Osteoblast (primary cell): ENCODE data around the gene CFAP92. TPM values are rescaled to one million over a fixed set of nuclear protein-coding genes. Genes with fewer than 3 reads are reported as not detected.
A peak's percentile ranks its signal among the peaks of the same experiment; 100 is the strongest.

ENCODE experiments used
- DNase-seq: peaks from one replicate; pipeline ENCODE4 v3.0.0; 2011; ENCODE audit warnings: low spot score, mixed read lengths; ENCODE audit not compliant: insufficient read length; ENCODE audit errors: missing footprints
- H2AFZ ChIP-seq: 2 replicates; pipeline ENCODE4 v1.6.0; 2011; ENCODE audit warnings: mild to moderate bottlenecking, low read length
- H3K27ac ChIP-seq: 2 replicates; pipeline ENCODE4 v1.5.1; 2011; ENCODE audit warnings: mild to moderate bottlenecking, low read depth, low read length, moderate library complexity
- H3K27me3 ChIP-seq: 2 replicates; pipeline ENCODE4 v1.6.0; 2012; ENCODE audit warnings: mild to moderate bottlenecking, control low read depth, inconsistent platforms, low read length, moderate library complexity; ENCODE audit not compliant: insufficient read depth
- H3K36me3 ChIP-seq: 2 replicates; pipeline ENCODE4 v1.5.1; 2011; ENCODE audit warnings: mild to moderate bottlenecking, low read length, control low read depth, moderate library complexity; ENCODE audit not compliant: insufficient read depth
- H3K4me1 ChIP-seq: 2 replicates; pipeline ENCODE4 v1.5.1; 2011; ENCODE audit warnings: mild to moderate bottlenecking, low read length, control low read depth, moderate library complexity; ENCODE audit not compliant: insufficient read depth
- H3K4me2 ChIP-seq: 2 replicates; pipeline ENCODE4 v1.6.0; 2011; ENCODE audit warnings: mild to moderate bottlenecking, low read length; ENCODE audit not compliant: insufficient read depth
- H3K4me3 ChIP-seq: fragments of 200-600 bp; sonication (generic); 3 replicates; pipeline ENCODE4 v1.5.1; 2012; ENCODE audit warnings: mild to moderate bottlenecking, low read length, inconsistent platforms; ENCODE audit not compliant: insufficient read depth
- H3K79me2 ChIP-seq: 2 replicates; pipeline ENCODE4 v1.6.0; 2012; ENCODE audit warnings: mild to moderate bottlenecking, low read length, control low read depth, inconsistent platforms; ENCODE audit not compliant: insufficient read depth
- H3K9me3 ChIP-seq: 2 replicates; pipeline ENCODE4 v1.5.1; 2011; ENCODE audit warnings: low read depth, low read length, control low read depth
- H4K20me1 ChIP-seq: 2 replicates; pipeline ENCODE4 v1.6.0; 2012; ENCODE audit warnings: mild to moderate bottlenecking, low read length, control low read depth; ENCODE audit not compliant: insufficient read depth
- CTCF ChIP-seq: IDR thresholded peaks from 2 replicates; pipeline ENCODE4 v1.5.1; 2011; ENCODE audit warnings: mild to moderate bottlenecking, low read depth, low read length, moderate library complexity; ENCODE audit errors: extremely low read depth
- total RNA-seq: library from RNA; depleted of rRNA; stranded (reverse); fragments of >200 nt; gene quantifications from 2 replicates; pipeline ENCODE4 v1.2.3, GENCODE V29; 2012

CFAP92 gene
- total RNA-seq, 1 donor, result not detected

- Histone ChIP-seq H3K9me3 (no peaks in the 10 kb centered on the region), H3K4me3 (no peak overlapping the region), H3K79me2 (no peaks in the 10 kb centered on the region), H3K4me2 (no peak overlapping the region), H4K20me1 (no peaks in the 10 kb centered on the region), H2AFZ (no peak overlapping the region), H3K36me3 (no peaks in the 10 kb centered on the region), H3K27me3 (peaks cover 15% of the 10 kb centered on the region), H3K4me1 (peaks cover 7% of the 10 kb centered on the region), H3K27ac (no peak overlapping the region)
- TF ChIP-seq CTCF, result peak; percentile 29
- peak; percentile 83 for DNase-seq
Measured at GRCh38 chr3:128950223-128950938, 43.5 kb downstream of the CFAP92 start.

GRCh38 chr3:128949158-128949557 lies 44.7 kb downstream of the CFAP92 start:
- Histone ChIP-seq H3K79me2 (no peaks in the 10 kb centered on the region), H2AFZ (no peak overlapping the region), H3K9me3 (no peaks in the 10 kb centered on the region), H4K20me1 (no peaks in the 10 kb centered on the region), H3K4me3 (no peak overlapping the region), H3K4me1 (peaks cover 7% of the 10 kb centered on the region), H3K36me3 (no peaks in the 10 kb centered on the region), H3K27ac (no peak overlapping the region), H3K27me3 (peaks cover 20% of the 10 kb centered on the region), H3K4me2 (no peak overlapping the region)
- TF ChIP-seq CTCF, result no peak
- DNase-seq, result no peak

- Histone ChIP-seq H3K4me1 (peaks cover 7% of the 10 kb centered on the region), H3K36me3 (no peaks in the 10 kb centered on the region), H2AFZ (no peak overlapping the region), H3K4me3 (no peak overlapping the region), H3K9me3 (no peaks in the 10 kb centered on the region), H3K4me2 (no peak overlapping the region), H3K27ac (no peak overlapping the region), H3K27me3 (peaks cover 25% of the 10 kb centered on the region), H3K79me2 (no peaks in the 10 kb centered on the region), H4K20me1 (no peaks in the 10 kb centered on the region)
- TF ChIP-seq CTCF, result no peak
- DNase-seq, result no peak
Measured at GRCh38 chr3:128946411-128946810, 47.5 kb downstream of the CFAP92 start.

- no peaks in the 10 kb centered on the region for H3K79me2 ChIP-seq
- no peaks in the 10 kb centered on the region for H3K36me3 ChIP-seq
- no peak overlapping the region for H2AFZ ChIP-seq
- H3K9me3 ChIP-seq, result no peaks in the 10 kb centered on the region
- H3K27me3 ChIP-seq, result peaks cover 22% of the 10 kb centered on the region
- TF ChIP-seq CTCF, result no peak
- H3K27ac ChIP-seq, result no peak overlapping the region
- H4K20me1 ChIP-seq, result no peaks in the 10 kb centered on the region
- H3K4me2 ChIP-seq, result no peak overlapping the region
- H3K4me3 ChIP-seq, result no peak overlapping the region
- no peak for DNase-seq
- H3K4me1 ChIP-seq, result peaks cover 7% of the 10 kb centered on the region
Measured at GRCh38 chr3:128945878-128946175, 48.0 kb downstream of the CFAP92 start.
